ENCODE results near the gene C2CD2.

DNA sequence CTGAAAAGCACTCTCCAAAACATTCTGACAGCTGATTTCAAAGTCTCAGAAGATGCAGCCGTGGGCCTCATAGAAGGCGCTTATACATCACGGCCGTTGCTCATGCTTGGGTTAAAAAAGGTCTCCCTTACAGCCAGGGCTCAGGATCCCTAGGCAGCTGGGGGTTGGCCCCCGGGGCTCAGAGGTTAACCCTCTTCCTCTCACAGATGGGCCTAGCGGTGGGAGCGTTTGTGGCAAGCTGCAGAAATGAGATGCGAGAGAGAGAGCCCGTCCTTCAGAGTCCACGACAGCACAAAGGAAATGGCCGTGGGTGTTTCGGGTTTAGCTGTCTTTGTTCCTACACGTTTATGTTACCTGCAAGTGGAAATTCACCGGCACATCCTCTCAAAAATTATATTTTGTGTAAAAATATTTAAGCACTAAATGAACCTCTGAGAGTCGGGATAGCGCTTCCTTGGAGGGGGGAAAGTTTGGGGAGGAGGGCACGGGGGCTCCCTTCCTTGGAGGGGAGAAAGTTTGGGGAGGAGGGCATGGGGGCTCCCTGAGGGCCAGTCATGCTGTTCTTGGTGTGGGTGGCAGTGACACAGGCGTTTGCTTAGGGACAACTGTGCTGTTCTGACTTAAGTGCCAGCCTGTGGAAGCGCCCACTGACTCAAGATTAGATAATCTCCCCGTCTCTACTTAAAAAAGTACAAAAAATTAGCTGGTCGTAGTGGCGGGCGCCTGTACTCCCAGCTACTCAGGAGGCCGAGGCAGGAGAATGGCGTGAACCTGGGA lies 54.2 kb downstream of the C2CD2 start:
- TF ChIP-seq, protein P1, sequence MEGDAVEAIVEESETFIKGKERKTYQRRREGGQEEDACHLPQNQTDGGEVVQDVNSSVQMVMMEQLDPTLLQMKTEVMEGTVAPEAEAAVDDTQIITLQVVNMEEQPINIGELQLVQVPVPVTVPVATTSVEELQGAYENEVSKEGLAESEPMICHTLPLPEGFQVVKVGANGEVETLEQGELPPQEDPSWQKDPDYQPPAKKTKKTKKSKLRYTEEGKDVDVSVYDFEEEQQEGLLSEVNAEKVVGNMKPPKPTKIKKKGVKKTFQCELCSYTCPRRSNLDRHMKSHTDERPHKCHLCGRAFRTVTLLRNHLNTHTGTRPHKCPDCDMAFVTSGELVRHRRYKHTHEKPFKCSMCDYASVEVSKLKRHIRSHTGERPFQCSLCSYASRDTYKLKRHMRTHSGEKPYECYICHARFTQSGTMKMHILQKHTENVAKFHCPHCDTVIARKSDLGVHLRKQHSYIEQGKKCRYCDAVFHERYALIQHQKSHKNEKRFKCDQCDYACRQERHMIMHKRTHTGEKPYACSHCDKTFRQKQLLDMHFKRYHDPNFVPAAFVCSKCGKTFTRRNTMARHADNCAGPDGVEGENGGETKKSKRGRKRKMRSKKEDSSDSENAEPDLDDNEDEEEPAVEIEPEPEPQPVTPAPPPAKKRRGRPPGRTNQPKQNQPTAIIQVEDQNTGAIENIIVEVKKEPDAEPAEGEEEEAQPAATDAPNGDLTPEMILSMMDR (IDR thresholded peaks at IDR 0.05 in 2 of 3, conservative IDR thresholded peaks at IDR 0.05 in 1 of 3; ENCODE audit: control insufficient read depth in 2 of 3, extremely low read depth in 1 of 3, insufficient read depth in 1 of 3, low read depth in 3 of 3, low read length in 3 of 3): no peak
- TF ChIP-seq POLR2AphosphoS5 (IDR thresholded peaks at IDR 0.05; ENCODE audit: low read length): no peak
- no peak for TF ChIP-seq SIN3A (IDR thresholded peaks at IDR 0.05; ENCODE audit: low read depth, low read length)
- TF ChIP-seq, protein P2, sequence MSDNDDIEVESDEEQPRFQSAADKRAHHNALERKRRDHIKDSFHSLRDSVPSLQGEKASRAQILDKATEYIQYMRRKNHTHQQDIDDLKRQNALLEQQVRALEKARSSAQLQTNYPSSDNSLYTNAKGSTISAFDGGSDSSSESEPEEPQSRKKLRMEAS (IDR thresholded peaks at IDR 0.05; ENCODE audit: low read depth, low read length): no peak
- no peak for TF ChIP-seq EZH2 (IDR thresholded peaks at IDR 0.05; ENCODE audit: borderline replicate concordance, control insufficient read depth, low read depth, low read length)
- no peak for TF ChIP-seq NR2C1 (IDR thresholded peaks at IDR 0.05)
- TF ChIP-seq FOXK2 (IDR thresholded peaks at IDR 0.05): no peak
- no peak for TF ChIP-seq MTA2 (IDR thresholded peaks at IDR 0.05; ENCODE audit: low read depth)

Data from GM12878 (cell line).